ENCODE measurements around the gene PARP16.

PARP16 gene

DNA sequence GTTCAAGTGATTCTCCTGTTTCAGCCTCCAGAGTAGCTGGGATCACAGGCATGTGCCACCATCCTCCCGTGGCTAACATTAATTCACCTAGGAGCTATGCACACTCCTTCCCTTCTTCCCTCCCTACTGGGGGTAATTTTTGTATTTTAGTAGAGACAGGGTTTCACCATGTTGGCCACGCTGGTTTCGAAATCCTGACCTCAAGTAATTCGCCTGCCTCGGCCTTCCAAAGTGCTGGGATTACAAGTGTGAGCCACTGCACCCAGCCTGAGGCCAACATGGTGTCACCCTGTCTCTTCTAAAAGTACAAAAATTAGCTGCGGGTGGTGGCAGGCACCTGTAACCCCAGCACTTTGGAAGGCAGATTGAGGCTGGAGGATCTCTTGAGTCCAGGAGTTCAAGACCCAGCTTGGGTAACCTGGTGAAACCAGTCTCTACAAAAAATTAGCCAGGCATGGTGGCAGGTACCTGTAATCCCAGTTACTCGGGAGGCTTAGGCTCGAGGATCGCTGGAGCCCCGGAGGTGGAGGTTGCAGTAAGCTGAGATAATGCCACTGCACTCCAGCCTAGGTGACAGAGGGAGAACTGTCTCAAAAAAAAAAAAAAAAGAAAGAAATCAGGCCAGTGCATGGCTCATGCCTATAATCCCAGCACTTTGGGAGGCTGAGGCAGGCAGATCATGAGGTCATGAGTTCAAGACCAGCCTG lies 23.9 kb upstream of the PARP16 start:
- no peak for DNase-seq

DNA sequence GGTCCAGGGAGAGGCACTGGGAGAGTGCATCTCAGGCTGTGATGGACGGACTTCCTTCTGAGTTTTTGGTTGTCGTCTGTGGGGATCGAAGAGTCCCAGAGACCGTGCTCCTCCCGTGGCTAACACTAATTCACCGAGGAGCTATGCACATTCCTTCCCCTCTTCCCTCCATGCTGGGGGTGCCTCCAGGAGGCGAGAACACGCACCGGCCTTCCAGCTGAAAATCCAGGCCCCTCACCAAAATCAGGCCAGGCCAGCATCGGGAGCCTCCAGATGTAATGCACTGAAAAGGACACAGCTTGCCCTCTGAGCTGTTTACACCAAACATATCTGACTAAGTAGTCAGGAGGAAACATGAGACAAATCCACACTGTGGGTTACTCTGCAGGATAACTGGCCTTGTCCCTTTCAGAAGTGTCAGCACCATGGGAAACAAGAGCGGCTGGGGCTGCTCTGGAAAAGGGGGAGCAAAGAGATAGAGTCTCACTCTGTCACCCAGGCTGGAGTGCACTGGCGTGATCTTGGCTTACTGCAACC lies 23.3 kb upstream of the PARP16 start:
- DNase-seq: no peak

DNA sequence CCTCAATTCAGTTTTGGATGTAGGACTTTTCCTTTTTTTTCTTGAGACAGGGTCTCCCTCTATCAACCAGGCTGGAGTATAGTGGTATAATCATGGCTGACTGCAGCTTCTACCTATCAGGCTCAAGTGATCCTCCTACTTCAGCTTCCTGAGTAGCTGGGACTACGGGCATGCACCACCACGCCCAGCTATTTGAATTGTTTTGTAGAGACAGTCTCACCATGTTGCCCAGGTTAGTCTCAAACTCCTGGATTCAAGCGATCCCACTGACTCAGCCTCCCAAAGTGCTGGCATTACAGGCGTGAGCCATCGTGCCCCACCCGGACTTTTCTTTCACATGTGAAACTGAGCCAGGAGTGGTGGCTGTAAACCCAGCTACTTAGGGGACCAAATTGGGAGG lies 21.3 kb upstream of the PARP16 start:
- no peak for DNase-seq

DNA sequence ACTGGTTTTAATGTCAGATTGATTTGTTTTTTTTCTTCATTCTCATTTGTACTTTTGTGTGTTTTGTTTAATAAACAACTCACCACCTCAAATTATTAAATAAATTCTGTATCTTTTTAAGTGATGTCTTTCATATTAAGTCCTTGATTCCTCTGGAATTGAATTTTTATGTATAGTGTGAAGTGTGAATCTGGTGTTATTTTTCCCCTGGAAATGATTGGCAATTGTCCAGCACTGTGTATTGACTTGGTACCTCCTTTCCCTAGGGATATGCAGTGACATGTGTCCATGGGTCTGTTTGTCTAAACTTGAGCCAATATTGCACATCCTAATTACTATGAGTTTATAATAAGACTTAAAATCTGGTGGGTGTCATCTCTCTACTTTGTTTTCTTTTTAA lies 19.9 kb upstream of the PARP16 start:
- no peak for DNase-seq

DNA sequence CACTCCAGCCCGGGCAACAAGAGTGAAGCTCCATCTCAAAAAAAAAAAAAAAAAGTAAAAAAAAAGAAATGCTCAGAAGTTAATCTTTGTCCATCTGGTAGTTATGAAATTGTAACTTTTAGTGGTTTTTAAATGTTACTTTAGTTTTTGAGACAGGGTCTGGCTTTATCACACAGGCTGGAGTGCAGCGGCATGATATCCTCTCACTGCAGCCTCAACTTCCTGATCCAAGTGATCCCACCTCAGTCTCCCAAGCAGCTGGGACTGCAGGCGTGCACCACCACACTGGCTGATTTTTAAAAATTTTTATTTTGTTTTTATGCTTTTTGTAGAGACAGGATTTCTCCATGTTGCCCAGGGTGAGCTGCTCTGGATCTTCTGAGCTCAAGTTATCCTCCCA lies 19.1 kb upstream of the PARP16 start:
- no peak for DNase-seq

DNA sequence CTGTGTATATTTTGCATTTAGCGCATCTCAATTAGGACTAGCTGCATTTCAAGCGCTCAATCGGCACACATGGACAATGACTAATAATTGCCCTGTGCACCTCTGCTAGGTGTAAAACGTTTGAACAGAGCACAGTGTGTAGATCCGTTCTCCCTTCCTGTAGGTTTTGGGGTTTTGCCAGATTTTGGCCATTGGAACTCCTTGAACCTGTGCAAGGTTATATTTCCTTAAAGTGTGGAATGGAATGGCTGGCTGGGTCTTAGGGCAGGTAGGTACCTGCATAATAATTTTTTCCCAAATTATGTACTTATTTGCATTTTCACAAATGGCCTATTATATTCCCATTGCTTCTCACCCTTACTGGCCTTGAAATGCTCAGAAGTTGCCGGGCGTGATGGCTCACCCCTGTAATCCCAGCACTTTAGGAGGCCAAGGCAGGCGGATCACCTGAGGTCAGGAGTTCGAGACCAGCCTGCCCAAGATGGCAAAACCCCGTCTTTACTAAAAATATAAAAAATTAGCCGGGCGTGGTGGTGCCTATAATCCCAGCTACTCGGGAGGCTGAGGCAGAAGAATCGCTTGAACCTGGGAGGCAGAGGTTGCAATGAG lies 18.6 kb upstream of the PARP16 start:
- DNase-seq: no peak

DNA sequence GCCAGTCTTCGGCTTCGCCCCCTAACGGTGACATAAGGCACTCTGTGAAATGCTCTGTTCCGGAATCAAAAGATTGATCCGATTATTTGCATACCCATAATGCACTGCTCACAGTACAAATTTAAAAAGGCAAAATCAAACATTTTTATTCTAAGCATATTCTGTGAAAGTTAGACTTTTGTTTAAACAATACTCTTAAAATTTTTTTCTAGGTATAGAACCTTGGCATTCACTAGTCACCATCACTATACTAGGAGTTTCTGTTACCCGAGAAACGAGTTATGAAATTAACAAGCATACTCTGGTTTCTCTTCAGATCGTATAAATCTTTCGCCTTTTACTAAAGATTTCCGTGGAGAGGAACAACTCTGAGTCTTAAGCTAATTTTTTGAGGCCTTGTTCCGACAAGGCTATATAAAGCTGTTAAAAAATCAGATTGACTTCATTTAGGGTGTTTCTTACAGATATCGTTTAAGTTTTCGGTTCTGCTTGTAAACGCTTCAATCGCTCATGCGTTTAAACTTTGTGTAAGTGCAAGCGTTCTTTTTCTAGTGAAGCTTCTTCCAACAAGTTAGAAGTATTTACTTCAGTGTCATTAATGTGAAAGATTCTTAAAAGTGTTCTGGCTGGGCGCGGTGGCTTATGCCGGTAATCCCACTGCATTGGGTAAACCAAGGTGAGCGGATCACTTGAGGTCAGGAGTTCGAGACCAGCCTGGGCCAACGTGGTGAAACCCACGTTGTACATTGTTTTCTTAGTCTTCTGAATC lies 17.9 kb upstream of the PARP16 start, which contains the start of gene RNU5B-1:
Gene RNU5B-1 (plus strand): TSS at position 297 of the 769 bp plus-strand sequence.
- peak; percentile 49 for DNase-seq

DNA sequence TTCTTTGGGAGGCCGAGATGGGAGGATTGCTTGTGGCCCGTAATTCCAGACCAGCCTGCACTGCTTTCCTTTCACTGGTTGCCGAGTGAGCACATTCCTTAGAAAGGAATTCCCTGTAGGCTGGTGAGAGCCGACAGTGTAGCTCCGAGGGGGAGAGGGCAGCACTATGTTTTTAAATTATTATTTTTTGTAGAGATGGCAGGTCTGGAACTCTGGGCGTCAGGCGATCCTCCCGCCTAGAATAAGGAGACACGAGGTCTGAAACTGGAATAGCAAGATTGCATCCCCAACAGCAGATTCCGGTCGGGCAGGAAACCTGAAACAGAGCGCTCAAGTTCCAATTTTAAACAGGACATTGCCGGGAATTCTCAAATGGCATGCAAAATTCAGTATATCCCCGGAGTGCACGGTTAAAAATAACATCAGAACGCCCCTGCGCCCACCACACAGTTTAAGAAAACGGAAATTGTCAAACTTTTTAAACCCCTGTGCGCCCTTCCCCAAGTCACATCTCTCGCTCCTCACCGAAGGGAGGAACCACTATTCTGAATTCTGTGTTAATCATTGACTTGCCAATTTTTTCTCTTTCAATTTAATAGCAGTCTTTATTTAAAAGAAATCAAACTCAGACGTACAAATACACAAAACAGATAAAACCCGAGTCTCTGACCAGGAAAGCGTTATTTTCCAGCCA lies 17.2 kb upstream of the PARP16 start:
- no peak for DNase-seq

DNA sequence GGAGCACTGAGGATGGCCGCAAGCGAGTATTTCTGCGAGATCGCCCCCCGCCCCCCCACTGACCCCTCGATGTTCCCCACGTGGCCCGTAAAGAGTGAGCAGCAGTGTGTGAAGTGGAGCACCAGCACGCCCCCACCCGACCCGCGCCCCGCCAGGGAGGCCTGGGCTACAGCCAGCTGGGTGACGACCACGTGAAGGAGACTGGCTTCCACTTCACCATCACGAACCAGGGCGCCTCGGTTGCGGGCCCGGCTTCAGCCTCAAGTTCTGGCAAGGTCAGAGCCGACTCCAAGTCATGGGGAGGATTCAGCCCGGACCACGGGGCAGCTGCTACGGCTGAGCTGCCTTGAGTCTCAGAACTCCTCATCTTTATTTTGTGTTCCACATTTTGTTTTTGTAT lies 15.4 kb upstream of the PARP16 start:
- no peak for DNase-seq

DNA sequence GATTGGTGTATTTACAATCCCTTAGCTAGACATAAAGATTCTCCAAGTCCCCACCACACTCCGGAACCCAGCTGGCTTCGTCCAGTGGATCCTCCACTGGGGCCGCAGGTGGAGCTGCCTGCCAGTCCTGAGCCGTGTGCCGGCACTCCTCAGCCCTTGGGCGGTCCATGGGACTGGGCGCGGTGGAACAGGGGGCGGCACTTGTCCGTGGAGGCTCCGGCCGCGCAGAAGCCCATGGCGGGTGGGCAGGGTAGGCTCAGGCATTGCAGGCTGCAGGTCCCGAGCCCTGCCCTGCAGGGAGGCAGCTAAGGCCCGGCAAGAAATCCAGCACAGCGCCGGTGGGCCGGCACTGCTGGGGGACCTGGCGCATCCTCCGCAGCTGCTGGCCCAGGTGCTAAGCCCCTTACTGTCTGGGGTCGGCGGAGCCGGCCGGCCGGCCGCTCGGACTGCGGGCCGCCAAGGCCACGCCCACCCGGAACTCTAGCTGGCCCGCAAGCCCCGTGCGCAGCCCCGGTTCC lies 14.3 kb upstream of the PARP16 start:
- DNase-seq: no peak

DNA sequence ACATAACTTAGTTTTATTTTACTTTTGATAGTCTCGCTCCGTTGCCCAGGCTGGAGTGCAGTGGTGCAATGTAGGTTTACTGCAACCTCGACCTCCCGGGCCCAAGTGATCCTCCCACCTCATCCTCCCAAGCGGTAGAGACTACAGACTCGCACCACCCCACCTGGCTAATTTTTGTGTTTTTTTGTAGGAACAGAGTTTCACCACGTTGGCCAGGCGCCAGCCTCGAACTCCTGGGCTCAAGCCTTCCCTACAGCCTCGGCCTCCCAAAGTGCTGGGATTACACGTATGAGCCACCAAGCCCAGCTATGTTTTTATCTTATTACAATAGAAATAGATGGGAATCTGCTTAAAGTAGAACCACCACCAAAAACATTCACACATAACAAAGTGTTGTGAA lies 12.0 kb upstream of the PARP16 start:
- DNase-seq: no peak

DNA sequence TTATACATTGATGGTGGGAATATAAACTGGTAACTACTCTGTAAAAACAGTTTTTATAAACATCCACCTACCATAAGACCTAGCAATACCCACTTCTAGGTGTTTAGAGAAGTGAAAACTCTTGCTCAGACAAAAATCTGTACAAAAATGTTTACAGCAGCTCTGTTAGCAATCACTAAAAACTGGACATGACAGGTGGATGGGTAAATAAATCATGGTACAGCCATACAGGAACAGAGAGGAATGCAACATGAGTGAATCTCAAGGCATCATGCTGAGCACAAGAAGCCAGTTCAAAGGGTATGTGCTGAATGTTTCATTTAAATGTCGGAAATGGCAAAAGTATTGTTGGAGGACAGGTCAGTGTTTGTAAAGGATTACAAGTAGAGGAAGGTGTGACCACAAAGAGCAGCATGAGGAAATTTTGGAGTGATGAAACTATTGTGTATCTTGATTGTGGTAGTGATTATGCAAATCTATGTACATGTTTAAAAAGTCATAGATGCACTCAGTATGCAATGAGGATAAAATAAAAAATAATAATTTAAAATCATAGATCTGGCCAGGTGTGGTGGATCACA lies 6.3 kb upstream of the PARP16 start:
- no peak for DNase-seq

DNA sequence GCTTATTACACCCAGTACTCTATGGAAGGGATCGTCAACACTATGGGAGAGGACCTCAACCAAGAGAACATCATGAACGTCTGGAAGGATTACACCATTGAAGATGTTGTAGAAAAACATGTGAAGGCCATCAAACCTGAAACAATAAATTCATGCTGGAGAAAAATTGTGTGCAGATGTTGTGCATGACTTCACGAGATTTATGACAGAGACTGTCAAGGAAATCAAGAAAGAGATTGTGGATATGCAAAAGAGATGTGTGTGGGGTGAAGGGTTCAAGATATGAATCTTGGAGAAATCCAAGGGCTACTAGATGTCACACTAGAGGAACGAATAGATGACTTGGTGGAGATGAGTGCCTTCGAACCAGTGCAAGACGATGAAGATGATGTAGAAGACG lies 3.5 kb upstream of the PARP16 start:
- DNase-seq: no peak

DNA sequence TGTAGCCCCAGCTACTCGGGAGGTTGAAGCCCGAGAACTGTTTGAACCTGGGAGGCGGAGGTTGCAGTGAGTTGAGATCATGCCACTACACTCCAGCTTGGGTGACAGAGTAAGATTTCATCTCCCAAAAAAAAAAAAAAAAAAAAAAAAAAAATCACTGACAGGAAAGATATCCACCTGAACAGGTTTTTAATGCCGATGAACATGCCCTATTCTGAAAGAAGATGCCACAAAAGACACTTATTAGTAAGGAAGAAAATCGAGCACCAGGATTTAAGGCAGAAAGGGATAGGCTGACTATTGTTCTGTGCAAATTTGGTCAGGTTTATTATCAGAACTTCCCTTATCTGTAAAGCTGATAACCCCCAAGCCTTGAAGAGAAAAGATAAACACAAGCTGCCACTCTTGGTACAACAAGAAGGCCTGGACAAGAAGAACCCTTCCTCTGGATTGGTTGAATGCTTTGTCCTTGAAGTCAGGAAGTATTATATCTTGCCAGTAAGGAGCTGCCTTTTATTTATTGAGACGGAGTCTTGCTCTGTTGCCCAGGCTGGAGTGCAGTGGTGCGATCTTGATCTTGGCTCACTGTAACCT lies 2.7 kb upstream of the PARP16 start:
- DNase-seq: no peak

DNA sequence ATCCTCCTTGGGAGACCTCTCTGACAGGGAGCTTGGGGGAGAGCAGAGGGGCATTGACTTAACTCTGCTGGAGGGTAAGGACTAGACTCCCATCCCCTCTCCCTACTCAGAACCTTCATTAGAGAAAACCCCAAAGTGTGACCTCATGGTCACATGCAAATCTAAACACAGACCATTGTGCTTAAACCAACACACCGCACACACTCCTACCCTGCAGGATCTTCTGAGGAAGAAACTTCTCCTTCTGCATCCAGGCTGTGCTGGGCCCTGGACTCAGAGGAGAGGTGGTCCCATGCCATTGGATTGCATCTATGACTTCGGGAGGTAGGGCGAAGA lies 805 bp upstream of the PARP16 start:
- no peak for DNase-seq

DNA sequence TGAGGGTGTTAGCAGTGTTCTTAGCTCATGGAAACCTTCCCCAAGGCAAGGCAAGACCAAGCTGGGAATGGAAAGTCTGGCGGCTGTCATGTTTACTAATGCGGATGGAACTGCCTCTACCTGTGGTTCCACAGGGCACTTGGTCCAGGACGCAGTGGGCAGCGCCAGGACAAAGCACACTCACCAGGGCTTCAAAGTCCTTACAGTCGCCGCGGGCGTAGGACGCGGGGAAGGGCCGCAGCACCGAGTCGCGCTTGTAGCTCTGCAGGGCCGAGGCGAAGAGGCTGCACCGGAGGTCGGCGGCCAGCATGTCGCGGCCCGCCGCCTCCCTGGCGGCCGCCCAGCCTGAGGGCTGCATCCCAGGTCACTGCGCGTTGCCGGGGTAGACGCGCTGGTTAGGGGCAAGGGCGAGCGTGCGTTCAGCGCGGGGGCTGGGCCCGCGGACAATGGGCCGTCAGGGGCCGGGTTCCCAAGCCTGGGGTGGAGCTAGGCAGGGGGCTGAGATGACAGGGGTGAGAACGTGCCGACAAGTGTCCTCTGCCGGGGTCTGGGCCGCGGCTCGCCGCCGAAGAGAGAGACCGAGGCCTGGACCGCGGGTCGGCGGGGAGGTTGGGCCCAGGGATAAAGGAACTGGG lies 497 bp downstream of the PARP16 start:
- no peak for DNase-seq

DNA sequence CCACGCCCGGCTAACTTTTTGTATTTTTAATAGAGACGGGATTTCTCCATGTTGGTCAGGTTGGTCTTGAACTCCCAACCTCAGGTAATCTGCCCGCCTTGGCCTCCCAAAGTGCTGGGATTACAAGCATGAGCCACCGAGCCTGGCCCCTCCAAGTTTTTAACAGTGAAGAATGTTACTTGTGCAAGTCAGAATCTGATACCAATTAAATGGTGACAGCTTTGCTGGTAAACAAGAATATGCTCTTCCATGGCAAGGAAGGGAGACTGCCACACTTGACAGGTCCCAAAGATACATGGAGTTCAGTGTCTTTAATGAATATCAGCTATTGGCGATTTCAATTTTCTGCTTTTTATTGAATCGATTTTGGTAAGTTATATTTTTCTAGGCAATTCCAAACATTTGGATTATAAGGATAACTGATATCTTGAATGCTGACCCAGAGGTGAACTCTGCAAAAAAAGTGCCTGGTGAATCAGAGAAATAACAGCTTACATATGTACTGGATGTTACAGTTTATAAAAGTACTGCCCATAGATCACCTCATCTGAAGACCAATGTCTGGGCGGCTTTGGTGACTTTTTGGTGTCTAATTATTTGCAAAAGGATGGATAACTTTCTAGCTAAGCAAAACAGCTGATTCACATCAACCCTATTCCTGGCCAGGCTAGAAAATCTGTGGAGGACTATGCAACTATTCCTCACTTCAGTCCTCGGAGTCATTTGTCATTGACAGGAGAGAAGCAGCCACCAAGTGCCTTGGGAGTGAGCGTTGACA lies 1.2 kb downstream of the PARP16 start:
- DNase-seq: no peak

DNA sequence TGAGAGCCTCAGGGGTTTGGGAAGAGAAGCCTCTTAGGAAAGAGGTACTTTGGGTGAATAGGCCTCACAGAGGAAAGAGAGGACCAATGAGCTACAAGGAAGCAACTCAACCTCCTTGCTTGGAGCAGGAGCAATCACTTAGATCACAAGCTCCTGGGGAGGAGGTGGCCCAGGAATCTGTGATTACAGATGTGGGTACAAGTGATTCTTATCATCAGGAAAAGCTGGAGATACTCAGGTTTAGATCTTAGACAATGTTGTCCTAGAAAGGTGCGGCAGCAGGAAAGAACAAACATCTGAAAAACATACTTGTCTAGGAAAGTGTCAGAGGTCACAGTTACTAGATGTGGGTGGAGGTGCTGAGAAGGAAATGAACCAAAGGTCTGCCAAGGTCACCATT lies 8.2 kb downstream of the PARP16 start:
- no peak for DNase-seq

DNA sequence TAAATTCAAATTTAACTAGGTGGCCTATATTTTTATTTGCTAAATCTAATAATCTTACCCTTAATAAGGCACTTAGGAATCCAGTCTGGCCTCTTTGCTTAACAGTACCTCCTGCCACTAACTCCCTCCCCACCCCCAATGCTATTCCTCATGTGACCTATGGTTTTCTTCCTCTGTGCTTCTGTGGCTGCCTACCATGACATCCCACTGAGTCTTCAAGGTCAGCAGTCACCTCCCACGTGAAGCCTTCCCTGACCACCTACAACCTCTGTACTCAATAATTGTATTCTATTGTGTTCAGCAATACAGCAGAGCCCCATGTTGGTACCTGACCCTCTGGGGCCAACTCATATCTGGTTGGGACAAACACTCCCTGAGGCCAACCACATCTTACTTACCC lies 9.7 kb downstream of the PARP16 start:
- no peak for DNase-seq

DNA sequence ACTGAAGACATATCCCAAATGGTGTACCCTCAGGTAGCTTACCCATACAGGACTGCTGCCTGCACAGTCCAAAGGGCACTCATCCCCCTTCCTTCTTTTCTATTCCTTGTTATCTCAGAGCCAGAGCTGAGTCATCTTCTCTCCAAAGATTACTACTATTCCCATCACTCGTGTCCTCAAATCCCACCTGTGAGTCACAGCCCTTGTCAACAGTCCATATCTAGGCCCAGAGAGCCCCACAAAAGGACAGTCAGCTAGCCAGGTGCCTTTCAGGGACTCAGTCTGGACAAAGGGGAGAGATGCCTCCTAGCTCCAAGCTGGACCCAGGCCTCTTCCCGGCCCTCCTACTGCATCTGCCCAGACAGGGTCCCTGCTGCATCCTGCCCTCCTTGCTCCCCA lies 11.0 kb downstream of the PARP16 start:
- DNase-seq: no peak
